HPDE6-E6E7 (cell line): ENCODE measurements around the gene CEP76.
"Not testable (repeated sequence)": the region's sequence is repeated elsewhere in the genome, so short reads cannot be mapped to it uniquely, and the experiment has no call there.

Source experiments
- DNase-seq: peaks from one replicate; pipeline ENCODE4 v3.0.0; 2011; ENCODE audit warnings: missing footprints; ENCODE audit errors: extremely low spot score

CEP76 gene

DNA sequence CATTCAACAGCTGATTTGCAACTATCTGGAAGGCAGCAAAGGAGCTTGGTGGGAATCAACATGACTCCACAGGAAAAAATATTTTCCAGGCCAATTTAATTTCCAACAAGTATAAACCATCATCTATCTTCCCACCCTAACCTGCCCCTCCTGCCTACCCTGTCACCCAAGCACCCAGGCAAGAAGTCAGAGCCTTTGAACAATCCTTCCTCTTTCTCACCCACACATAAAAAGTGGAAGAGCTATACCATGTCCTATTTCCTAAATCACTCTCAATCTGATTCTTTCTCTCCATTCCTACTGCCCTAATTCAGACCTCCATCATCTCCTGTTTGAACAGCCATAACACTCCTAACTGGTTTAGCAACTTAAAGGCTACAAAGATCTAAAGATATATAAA, 57.3 kb downstream of the CEP76 start:
- no peak for DNase-seq

DNA sequence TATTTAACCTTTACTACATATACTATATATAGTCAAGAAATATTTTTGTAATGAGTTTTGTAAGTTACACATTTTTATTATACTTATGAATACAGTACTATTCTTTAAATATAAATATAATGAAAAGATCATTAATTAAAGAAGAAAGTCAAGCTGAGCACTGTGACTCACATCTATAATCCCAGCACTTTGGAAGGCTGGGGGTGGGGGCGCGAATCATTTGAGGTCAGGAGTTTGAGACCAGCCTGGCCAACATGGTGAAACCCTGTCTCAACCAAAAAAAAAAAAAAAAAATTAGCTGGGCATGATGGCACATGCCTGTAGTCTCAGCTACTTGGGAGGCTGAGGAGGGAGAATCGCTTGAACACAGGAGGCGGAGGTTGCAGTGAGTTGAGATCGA, 58.8 kb downstream of the CEP76 start:
- DNase-seq, result not testable (repeated sequence)

DNA sequence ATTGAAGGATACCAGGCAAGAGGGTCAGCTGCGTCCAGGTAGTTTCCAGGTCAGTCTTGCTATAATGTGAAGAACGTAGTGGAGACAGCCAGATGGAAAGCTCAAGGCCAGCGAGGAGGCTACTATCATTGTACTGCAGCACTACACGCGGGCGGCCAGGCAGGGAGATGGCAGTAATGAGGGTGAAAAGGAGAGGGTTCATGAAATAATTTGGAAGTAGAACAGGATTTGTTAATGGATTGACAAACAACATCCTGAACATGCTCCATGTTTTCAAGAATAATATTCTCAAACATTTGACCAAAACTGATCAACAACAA, 61.7 kb downstream of the CEP76 start:
- DNase-seq, result no peak

DNA sequence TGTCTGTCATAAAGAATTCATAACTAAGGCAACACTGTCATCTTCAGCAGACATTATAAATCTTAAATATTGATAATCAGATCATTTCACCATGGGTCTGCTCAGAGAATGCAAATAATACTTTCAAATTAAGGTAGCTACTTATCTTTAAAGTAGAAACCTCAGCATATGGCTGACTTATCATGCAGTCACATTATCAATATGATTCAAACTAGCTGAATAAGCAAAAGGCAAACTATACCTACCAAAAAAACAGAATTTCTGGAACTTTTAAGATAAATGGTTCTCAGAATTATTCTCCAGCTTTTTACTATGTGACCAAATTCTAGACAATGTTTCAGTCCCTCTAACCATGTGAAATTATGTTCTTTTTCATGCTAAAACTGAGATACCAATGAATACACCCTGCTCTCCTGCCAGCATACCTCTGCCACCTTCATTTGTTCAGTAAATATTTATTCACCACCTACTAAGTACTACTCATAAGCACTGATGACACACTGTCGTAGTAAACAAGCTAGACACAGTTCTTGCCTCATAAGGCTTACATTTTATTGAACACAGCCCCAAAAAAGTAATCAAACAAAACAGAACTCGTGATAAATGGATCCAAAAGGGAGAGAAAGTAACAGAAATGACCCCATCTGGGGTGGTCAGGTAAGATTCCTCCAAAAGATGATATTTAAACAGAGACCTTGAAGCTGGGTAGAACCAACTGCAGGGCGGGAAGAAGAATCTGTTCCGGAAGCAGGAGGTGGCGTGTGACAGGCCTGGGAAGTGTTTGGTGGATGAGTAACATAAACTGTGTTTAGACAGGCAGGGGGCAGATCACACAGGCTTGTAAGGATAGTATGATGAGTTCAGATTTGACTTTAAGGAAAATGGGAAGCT, 62.3 kb downstream of the CEP76 start:
- no peak for DNase-seq

DNA sequence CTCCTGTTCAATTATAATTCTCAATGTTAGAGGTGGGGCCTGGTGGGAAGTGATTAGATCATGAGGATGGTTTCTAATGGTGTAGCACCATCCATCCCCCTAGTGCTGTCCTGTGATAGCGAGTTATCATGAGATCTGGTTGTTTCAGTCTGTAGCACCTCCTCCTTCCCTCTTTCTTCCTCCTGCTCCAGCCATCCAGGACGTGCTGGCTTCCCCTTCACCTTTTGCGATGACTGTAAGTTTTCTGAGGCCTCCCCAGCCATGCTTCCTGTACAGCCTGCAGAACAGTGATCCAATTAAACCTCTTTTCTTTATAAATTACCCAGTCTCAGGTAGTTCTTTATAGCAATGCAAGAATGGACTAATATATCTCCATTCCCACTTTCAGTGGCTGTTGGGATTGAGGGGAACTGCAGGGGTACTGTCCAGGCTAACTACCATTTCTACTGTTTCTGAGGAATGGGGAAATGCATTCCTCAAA, 63.8 kb downstream of the CEP76 start:
- DNase-seq, result no peak

DNA sequence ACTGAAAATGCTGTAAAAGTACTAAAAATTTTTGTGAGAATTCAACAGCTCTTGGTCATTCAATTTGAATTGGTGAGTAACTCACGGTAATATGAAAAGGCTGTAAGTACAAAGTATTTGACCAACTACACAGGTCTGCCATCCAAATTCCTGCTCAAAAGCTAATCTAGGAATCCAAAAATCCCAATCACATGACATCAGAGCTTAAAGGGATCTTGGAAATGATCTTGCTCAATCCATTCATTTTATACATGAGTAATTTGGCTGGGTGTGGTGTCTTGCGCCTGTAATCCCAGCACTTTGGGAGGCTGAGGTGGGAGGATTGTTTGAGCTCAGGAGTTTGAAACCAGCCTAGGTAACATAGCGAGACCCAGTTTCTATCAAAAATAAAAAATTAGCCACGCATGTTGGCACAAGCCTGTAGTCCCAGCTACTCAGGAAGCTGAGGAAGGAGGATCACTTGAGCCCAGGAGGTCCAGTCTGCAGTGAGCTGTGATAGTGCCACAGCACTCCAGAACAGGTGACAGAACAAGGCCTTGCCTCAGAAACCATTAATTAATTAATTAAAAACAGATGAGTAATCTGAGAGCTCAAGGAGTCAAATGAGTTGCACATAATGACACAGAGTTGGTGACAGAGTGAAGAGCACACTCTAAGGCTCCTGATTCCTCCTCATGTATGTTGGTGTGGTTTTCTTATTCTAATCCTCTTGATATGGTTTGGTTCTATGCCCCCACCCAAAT, 64.5 kb downstream of the CEP76 start:
- no peak for DNase-seq

DNA sequence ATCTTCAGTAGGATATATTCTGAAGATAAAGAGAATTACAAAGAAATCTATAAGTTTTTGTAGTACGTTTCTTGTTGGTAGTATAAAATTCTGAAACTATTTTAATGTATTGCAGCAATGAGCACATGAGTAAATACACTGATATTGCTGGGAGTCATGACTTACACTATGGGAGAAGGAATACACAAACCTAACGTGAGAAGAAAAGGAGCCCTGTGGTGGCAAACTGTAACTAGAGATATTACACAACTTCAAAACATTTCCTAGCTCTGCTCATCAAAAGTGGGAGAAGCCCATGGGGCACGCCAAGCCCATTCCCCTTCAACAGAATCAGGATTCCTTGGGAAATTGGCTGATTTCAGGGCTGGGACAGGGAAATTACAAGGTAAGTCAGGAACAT, 65.1 kb downstream of the CEP76 start:
- no peak for DNase-seq

DNA sequence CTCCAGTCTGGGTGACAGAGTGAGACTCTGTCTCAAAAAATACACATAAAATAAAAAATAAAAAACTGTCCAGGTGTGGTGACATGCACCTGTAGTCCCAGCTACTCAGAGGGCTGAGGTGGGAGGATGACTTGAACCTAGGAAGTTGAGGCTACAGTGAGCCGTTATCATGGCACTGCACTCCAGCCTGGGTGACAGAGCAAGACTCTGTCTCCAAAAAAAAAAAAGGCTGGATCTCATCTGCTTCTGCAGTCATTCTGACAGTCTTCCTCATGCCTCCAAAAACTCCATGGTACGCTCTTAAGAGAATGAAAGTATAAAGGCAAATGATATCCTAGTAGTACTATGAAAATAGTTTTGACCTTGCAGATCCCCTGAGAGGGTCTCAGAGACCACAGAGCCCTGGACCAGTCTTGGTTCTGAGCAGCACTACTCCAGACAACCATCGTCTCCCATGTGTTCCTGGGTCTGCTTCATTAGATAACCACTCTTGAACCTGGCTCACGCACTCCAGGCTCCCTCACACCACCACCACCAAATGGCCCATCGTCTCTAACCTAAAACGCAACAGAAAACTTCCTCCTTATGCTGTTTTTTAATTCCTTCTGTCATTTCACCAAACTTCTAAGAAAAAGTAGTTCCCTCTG, 70.6 kb downstream of the CEP76 start:
- no peak for DNase-seq

DNA sequence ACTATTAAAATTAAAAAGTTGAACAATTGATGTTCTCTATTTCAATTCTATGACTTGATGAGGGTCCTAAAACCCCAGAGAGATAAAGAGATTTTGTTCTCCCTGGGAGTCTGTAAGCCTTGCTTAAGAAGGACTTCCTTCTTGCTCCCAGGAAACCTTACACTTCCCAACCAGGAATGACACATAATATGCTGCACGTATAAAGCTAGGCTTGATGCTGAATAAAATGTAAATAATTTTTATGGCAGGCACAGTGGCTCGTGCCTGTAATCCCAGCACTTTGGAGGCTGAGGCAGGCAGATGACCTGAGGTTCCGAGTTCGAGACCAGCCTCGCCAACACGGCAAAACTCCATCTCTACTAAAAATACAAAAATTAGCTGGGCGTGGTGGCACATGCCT, 72.4 kb downstream of the CEP76 start:
- DNase-seq, result no peak

DNA sequence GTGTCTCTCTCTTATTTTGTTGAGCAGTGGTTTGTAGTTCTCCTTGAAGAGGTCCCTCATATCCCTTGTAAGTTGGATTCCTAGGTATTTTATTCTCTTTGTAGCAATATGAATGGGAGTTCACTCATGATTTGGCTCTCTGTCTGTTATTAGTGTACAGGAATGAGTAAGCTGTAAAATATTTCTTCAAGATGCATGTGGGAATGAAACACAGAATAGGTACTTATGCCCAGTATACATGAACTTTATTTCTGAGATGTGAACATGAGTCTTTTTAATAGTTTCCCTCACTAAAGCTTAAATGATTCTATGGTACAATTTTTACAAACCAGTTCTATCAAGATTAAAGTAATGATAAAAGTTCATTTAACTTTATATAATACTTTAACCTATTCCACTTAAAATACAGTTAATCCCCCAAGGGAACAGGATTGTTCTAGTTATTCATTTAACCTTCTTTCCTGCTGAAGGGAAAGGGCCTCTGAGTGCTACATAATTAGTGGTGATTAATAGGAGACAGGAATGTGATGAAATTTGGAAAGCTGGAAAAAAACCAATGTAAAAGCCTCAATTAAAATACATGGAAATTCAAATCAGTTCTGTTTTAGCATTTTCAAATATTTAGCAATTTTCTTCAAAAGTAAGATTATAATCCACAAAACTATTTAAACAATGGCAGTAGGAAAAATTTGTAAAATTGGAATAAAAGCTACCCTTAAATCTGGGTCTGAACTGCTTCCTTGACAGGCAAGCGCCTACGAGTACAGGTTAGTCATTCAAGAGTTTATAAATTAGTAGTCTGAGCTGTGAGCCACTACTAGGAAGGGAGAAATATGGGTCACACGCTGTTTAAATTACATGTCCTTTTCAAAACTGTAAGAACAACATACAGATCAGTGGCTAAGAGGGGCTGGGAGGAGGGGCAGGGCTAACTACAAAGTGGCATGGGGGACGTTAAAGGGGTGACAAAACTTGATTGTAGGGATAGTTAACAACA, 73.5 kb downstream of the CEP76 start:
- no peak for DNase-seq

DNA sequence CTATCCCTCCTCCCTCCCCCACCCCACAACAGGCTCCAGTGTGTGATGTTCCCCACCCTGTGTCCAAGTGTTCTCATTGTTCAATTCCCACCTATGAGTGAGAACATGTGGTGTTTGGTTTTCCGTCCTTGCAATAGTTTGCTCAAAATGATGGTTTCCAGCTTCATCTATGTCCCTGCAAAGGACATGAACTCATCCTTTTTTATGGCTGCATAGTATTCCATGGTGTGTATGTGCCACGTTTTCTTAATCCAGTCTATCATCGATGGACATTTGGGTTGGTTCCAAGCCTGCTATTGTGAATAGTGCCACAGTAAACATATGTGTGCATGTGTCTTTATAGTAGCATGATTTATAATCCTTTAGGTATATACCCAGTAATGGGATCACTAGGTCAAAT, 75.3 kb downstream of the CEP76 start:
- not testable (repeated sequence) for DNase-seq

DNA sequence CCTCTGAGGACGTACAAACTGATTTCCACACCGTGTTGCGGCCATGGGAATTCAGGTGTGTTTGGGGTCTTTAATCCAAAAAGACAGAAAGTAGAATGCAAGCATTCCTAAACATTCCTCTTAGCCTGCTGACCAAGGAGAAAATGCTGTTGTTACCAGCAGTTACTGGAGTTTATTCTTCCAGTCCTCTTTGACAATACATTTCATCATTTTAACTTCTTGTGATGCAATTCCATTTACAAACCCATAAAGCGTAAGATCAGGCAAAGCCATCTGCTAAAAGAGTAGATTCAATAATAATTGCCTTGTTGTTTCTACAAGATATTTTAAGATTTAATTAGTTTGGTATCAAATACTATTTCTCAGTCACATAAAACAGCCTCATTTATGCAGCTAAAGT, 77.3 kb downstream of the CEP76 start:
- no peak for DNase-seq
